ENCODE measurements around the gene TENT5C.

GRCh38 chr1:117612517-117613248 is 6.8 kb downstream of the TENT5C start:
- no peak for TF ChIP-seq CTCF (optimal IDR thresholded peaks at IDR 0.05 in 1 of 3, IDR thresholded peaks at IDR 0.05 in 1 of 3, conservative IDR thresholded peaks at IDR 0.05 in 1 of 3; ENCODE audit: extremely low read depth in 1 of 3, insufficient read depth in 2 of 3, low read length in 3 of 3)
- TF ChIP-seq EZH2 (IDR thresholded peaks at IDR 0.05; ENCODE audit: low read length) = no peak
